K562 (cell line): ENCODE measurements around the gene RORC. TPM values are rescaled to one million over a fixed set of nuclear protein-coding genes. Genes with fewer than 3 reads are reported as not detected.

ENCODE experiments used
- ATAC-seq: fragments of 200-7000 bp; cut with Tn5 transposase; 3 replicates; pipeline ENCODE4 v1.9.1; 2020; ENCODE audit warnings: moderate library complexity
- BruUV-seq: library from RNA; stranded (reverse); fragments of 400-500 nt; replicated peaks from 2 replicates; lab custom pipeline; 2021; lab: Mats Ljungman, UMichigan
- CTCF ChIA-PET: fragments of 300-600 bp; formaldehyde crosslinking; extraction: SDS; loops from one replicate; lab custom pipeline; 2021; ENCODE audit warnings: low intra/inter-chr PET ratio; lab: Yijun Ruan, JAX
- POLR2A ChIA-PET: fragments of 300-600, 350-650 bp; sonication (Branson Sonifier 250); formaldehyde crosslinking; extraction: SDS; loops from one replicate; lab custom pipeline; 2021; ENCODE audit warnings: antibody characterized with exemption, inconsistent platforms; lab: Yijun Ruan, JAX
- DNase-seq, 4 experiments: peaks; one replicate each; pipeline versions ENCODE4 v3.0.0 to v3.0.0-alpha.2; 2011 to 2018; ENCODE audit warnings: low spot score in 3 of 4, mixed read lengths in 3 of 4; ENCODE audit errors: extremely low read depth in 1 of 4
- FAIRE-seq: peaks from 2 replicates; lab custom pipeline; 2011; peaks lifted over from hg19 to GRCh38; lab: Jason Lieb, UNC
- H2AFZ ChIP-seq: 2 replicates; pipeline ENCODE4 v1.6.0; 2011; ENCODE audit warnings: low read depth, low read length, control low read depth, inconsistent platforms
- H3K27ac ChIP-seq: fragments of 200-600 bp; 3 replicates; pipeline ENCODE4 v1.8.0; 2011; ENCODE audit warnings: low read depth, mild to moderate bottlenecking, control low read depth, inconsistent platforms, low read length, moderate library complexity, mixed read lengths; ENCODE audit errors: extremely low read depth
- H3K27me3 ChIP-seq, 2 experiments: fragments of 300-600 bp in 1 of 2; 2 replicates in 1 of 2; 3 replicates in 1 of 2; pipeline versions ENCODE4 v1.6.0 to v1.8.0; 2011; ENCODE audit warnings: inconsistent platforms in 2 of 2, low read length in 2 of 2, mild to moderate bottlenecking in 1 of 2, mixed read lengths in 1 of 2, moderate library complexity in 1 of 2; ENCODE audit not compliant: control insufficient read depth in 2 of 2, insufficient read depth in 2 of 2
- H3K36me3 ChIP-seq: fragments of 300-600 bp; 3 replicates; pipeline ENCODE4 v1.8.0; 2011; ENCODE audit warnings: mild to moderate bottlenecking, low read length, inconsistent platforms; ENCODE audit not compliant: control insufficient read depth, insufficient read depth
- H3K4me1 ChIP-seq, 2 experiments: fragments of 200-600 bp in 1 of 2; replicated peaks in 1 of 2; 2 replicates in 1 of 2; 3 replicates in 1 of 2; pipeline versions ENCODE4 v1.5.1 to v1.8.0; 2011; ENCODE audit warnings: inconsistent platforms in 2 of 2, low read length in 2 of 2, mild to moderate bottlenecking in 1 of 2, mixed read lengths in 1 of 2, moderate library complexity in 1 of 2; ENCODE audit not compliant: control insufficient read depth in 2 of 2, insufficient read depth in 2 of 2
- H3K4me2 ChIP-seq: 2 replicates; pipeline ENCODE4 v1.6.1; 2011; ENCODE audit warnings: low read length, control low read depth, inconsistent platforms, mixed read lengths; ENCODE audit not compliant: insufficient read depth
- H3K4me3 ChIP-seq: fragments of 200-600 bp; sonication (generic), shearing (Covaris generic); 2 replicates; pipeline ENCODE4 v1.5.1; 2016; ENCODE audit warnings: control low read depth, inconsistent platforms
- H3K79me2 ChIP-seq: fragments of 200-600 bp; 3 replicates; pipeline ENCODE4 v1.8.0; 2011; ENCODE audit warnings: low read length, inconsistent platforms; ENCODE audit not compliant: control insufficient read depth, insufficient read depth
- H3K9ac ChIP-seq, 2 experiments: 2 replicates each; pipeline versions ENCODE4 v1.6.0 to v1.6.1; 2011; ENCODE audit warnings: low read depth in 2 of 2, low read length in 2 of 2, control low read depth in 1 of 2, inconsistent platforms in 1 of 2, mild to moderate bottlenecking in 1 of 2, mixed read lengths in 1 of 2; ENCODE audit not compliant: insufficient read depth in 1 of 2
- H3K9me1 ChIP-seq: one replicate; pipeline ENCODE4 v1.6.0; 2011; ENCODE audit warnings: inconsistent platforms, mild to moderate bottlenecking, low read length, moderate library complexity; ENCODE audit not compliant: control insufficient read depth, insufficient read depth
- H3K9me3 ChIP-seq: replicated peaks from 2 replicates; pipeline ENCODE4 v1.5.1; 2011; ENCODE audit warnings: low read depth, low read length, inconsistent platforms; ENCODE audit not compliant: control insufficient read depth, insufficient read depth
- H4K20me1 ChIP-seq: replicated peaks from 2 replicates; pipeline ENCODE4 v1.6.1; 2011; ENCODE audit warnings: low read length, inconsistent platforms, mixed read lengths; ENCODE audit not compliant: control insufficient read depth, insufficient read depth
- BCOR ChIP-seq: fragments of 450-650 bp; IDR thresholded peaks from 2 replicates; pipeline ENCODE4 v1.6.1; 2016
- COPS2 ChIP-seq: fragments of 450-650 bp; conservative IDR thresholded peaks from 2 replicates; pipeline ENCODE4 v1.6.1; 2016; ENCODE audit warnings: mild to moderate bottlenecking, moderate library complexity
- FOXP4 ChIP-seq: sonication (generic); formaldehyde crosslinking; IDR thresholded peaks from 2 replicates; pipeline ENCODE4 v1.8.0; 2022; ENCODE audit warnings: mild to moderate bottlenecking, missing genetic modification reagents, borderline replicate concordance
- MTF1 ChIP-seq: fragments of 250-450 bp; sonication (Bioruptor Pico); IDR thresholded peaks from 2 replicates; pipeline ENCODE4 v1.9.0; 2021; ENCODE audit warnings: moderate library complexity, mild to moderate bottlenecking, inconsistent platforms, borderline replicate concordance
- NR2C1 ChIP-seq, 2 experiments: fragments of 450-650 bp; IDR thresholded peaks; 2 replicates each; pipeline ENCODE4 v1.6.1; 2017; ENCODE audit warnings: mild to moderate bottlenecking in 2 of 2, antibody characterized with exemption in 1 of 2, inconsistent platforms in 1 of 2, missing compliant biosample characterization in 1 of 2, missing genetic modification characterization in 1 of 2
- NR2C2 ChIP-seq, 2 experiments: fragments of 200-800 bp in 1 of 2; sonication (Bioruptor generic) in 1 of 2; sonication (generic) in 1 of 2; formaldehyde crosslinking in 1 of 2; IDR thresholded peaks; 2 replicates each; pipeline versions ENCODE4 v1.6.1 to v1.8.0; 2016 to 2022; ENCODE audit warnings: mild to moderate bottlenecking in 1 of 2, missing compliant biosample characterization in 1 of 2, missing genetic modification characterization in 1 of 2, missing genetic modification reagents in 1 of 2
- TCF3 ChIP-seq: sonication (generic); formaldehyde crosslinking; IDR thresholded peaks from 2 replicates; pipeline ENCODE4 v1.4.0; 2020; ENCODE audit warnings: mild to moderate bottlenecking, missing genetic modification reagents
- WGBS: fragments of 100-300 bp; shearing (Covaris generic); methylation state at CpG from one replicate; pipeline ENCODE4 v1.1.6; 2016; ENCODE audit warnings: low coverage, mixed read lengths; ENCODE audit not compliant: insufficient coverage; ENCODE audit errors: missing lambda C conversion rate; 5-methylcytosine and 5-hydroxymethylcytosine counted together
- in situ Hi-C: fragments of 300-500 bp; cut with MboI; formaldehyde crosslinking; loops from 4 replicates; pipeline ENCODE4 v1.15.0; 2018; ENCODE audit warnings: inconsistent platforms, mixed read lengths
- intact Hi-C: fragments of 100-400 bp; cut with micrococcal nuclease; formaldehyde crosslinking; loops from 2 replicates; pipeline ENCODE4 v1.14.2; 2022
- polyA plus RNA-seq, 8 experiments: library from polyadenylated mRNA; depleted of rRNA in 4 of 8; stranded (reverse) in 5 of 8; unstranded in 3 of 8; fragments of >200 nt; fragmentation: Nextera tagmentation in 2 of 8; fragmentation: Illumina TruSeq in 1 of 8; extraction: Ambion mirVana in 2 of 8; extraction: Trizol in 1 of 8; gene quantifications; 2 replicates each; pipeline versions ENCODE4 v1.2.1 to v1.2.3, GENCODE V29; 2011 to 2014; ENCODE audit warnings: inconsistent platforms in 1 of 8, missing spikeins in 1 of 8
- total RNA-seq, 7 experiments: library from RNA; depleted of rRNA in 6 of 7; stranded (reverse); fragments of >200 nt in 6 of 7; fragmentation: Illumina TruSeq in 2 of 7; extraction: Trizol in 2 of 7; gene quantifications; 2 replicates each; pipeline versions ENCODE4 v1.2.1 to v1.2.3, GENCODE V29; 2011 to 2021; ENCODE audit warnings: low replicate concordance in 1 of 7

RORC gene
- total and polyA plus RNA-seq, 9 of the 15 experiments (the other 6 are each of a cell fraction or from before 2014, with no cell fraction given) = not detected

- H3K9ac ChIP-seq = no peak overlapping the region
- ChIA-PET CTCF (no interaction called here), POLR2A (interaction anchor here (0.6 to 1.1 kb wide), 3 partner anchors 24 to 60 kb away, joined by 3 to 4 read pairs (median 3); no protein-coding TSS in a partner anchor)
- intact Hi-C loops (no loop called here), in situ Hi-C loops (no loop called here)
- WGBS = 3% methylated on average over 7 of the region's 8 CpGs
- H3K4me3 ChIP-seq = no peak overlapping the region
- FAIRE-seq = no peak
- H3K4me1 ChIP-seq = peaks cover 0 to 8% of the 10 kb centered on the region in 2 experiments; a peak in 1 of 5 replicates
- no peaks in the 10 kb centered on the region for H3K9me3 ChIP-seq
- H3K9me1 ChIP-seq = no peaks in the 10 kb centered on the region
- no peak for ATAC-seq
- H3K79me2 ChIP-seq = no peaks in the 10 kb centered on the region
- peaks cover 44 to 74% of the 10 kb centered on the region in 2 experiments for H3K27me3 ChIP-seq
- no peak overlapping the region for H2AFZ ChIP-seq
- no TSS peak for BruUV-seq
- no peak overlapping the region for H3K4me2 ChIP-seq
- H3K27ac ChIP-seq = no peak overlapping the region
- TF ChIP-seq COPS2 = no peak
- peak; percentile 47 for TF ChIP-seq NR2C1 (IDR thresholded peaks at IDR 0.05)
- TF ChIP-seq NR2C1 (tag; IDR thresholded peaks at IDR 0.05) = peak; percentile 59; the same call in 1 of the 2 replicates
- no peak for TF ChIP-seq MTF1
- TF ChIP-seq FOXP4 (CRISPR knock-in tag) = no peak
- no peak for TF ChIP-seq NR2C2 (CRISPR knock-in tag; IDR thresholded peaks at IDR 0.05)
- TF ChIP-seq NR2C2 (tag; IDR thresholded peaks at IDR 0.05) = peak; percentile 64
- no peak for TF ChIP-seq TCF3 (CRISPR knock-in tag)
- TF ChIP-seq BCOR = no peak
- H3K36me3 ChIP-seq = no peaks in the 10 kb centered on the region
- no peak for DNase-seq
- peaks cover 19% of the 10 kb centered on the region for H4K20me1 ChIP-seq
Measured at GRCh38 chr1:151800830-151801229, 30.8 kb downstream of the RORC start.
